HL-60 (cell line): ENCODE data around the gene AFF4.
A peak's percentile ranks its signal among the peaks of the same experiment; 100 is the strongest.

Source experiments
- CTCF ChIP-seq: IDR thresholded peaks from one replicate; pipeline ENCODE4 v1.5.1; 2011; ENCODE audit warnings: low read length, control low read depth, inconsistent platforms; ENCODE audit not compliant: insufficient read depth
- POLR2AphosphoS5 ChIP-seq: IDR thresholded peaks from 2 replicates; pipeline ENCODE4 v1.6.1; 2012; ENCODE audit warnings: low read depth
- SPI1 ChIP-seq: IDR thresholded peaks from 2 replicates; pipeline ENCODE4 v1.6.1; 2012; ENCODE audit warnings: low read depth, mild to moderate bottlenecking, borderline replicate concordance

- peak; percentile 10; the same call in 1 of the 2 replicates for TF ChIP-seq SPI1
- no peak for TF ChIP-seq CTCF
- no peak for TF ChIP-seq POLR2AphosphoS5
Observed at GRCh38 chr5:132979367-132979940, 16.0 kb upstream of the AFF4 start.
